ENCODE data around the gene C7orf33. TPM values are rescaled to one million over a fixed set of nuclear protein-coding genes. Genes with fewer than 3 reads are reported as not detected.
A peak's percentile ranks its signal among the peaks of the same experiment; 100 is the strongest.
"Not testable (repeated sequence)": the region's sequence is repeated elsewhere in the genome, so short reads cannot be mapped to it uniquely, and the experiment has no call there.

The C7orf33 gene
- total RNA-seq, 1 donor from 2014 or later: not detected

DNA sequence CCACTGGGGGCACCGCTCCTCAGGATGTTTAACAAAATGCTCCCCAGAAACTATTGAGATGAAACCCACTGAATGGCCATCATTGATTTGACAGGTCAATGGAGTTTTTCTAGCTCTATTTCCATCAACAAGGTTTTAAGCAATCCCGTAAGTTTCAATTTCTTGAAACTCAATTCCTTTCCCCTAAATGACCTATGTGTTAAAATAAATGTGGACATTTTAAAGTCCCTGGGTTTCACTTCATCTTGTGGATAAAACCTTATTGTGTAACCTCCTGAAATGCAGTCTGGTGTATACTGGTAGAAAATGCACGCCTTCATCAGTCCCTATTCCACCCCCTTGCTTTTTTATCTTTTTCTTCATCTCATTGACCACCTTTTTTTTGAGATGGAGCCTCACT is 8.9 kb upstream of the C7orf33 start:
- DNase-seq: no peak

DNA sequence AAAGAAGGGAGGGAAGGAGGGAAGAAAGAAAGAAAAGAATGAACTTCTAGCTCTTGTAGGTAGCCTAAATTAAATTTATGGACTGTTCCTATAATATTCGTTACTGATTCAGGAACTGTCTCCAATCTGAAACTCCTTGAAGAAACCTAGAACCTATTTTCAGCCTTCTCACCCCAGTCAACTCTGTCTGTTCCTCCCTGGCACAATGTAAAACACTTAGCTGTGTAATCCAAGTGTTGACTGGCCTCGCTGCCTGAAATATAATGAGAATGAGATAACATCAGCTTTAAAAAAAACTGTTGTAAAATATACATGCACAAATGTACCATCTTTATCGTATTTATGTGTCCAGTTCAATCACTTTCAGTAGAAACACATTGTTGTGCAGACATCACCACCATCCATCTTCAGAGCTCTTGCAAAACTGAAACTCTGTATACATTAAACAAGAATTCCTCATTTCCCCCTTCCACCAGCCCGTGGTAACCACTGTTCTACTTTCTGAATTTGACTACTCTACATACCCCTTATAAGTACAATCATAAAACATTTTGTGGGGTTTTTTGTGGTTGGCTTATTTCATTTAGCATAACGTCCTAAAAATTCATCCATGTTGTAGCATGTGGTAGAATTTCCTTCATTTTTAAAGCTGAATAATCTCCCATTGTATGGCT is 6.3 kb upstream of the C7orf33 start:
- DNase-seq: no peak

DNA sequence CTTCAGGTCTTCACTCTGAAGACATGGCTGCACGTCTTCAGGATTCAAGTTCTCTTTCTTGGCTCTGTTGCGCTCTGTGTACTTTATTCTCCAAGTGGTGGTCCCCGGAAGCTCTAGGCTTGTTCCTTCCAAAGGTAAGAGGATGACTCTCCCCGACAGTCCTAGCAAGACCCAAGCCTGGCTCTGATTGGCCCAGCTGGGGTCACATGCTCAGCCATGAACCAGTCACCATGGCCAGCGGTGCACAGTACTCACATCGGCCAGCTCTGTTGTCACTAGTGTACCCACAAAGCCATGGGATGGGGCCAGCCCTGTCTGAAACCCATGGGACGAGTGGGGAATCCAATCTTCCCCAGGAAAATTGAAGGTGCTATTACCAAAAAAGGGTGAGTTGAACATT is 5.2 kb upstream of the C7orf33 start:
- no peak for DNase-seq

DNA sequence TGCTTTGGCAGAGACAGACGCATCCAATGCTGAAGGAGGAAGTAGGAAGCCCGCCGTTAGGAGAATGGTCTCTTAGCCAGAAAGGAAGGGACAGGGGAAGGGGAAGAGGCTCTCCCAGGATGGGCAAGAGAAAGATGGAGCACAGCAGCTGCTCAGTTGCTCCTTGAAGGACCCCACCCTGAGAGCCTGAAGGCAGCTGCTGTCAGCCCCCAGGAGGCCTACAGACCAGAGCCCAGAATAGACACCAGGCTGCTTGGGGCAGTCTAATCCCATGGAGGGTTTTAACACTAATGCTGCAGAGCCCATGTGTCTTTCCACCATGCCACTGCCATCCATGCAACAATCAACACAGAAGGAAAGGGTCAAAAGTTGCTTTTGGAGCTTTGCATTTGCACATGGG is 3.5 kb upstream of the C7orf33 start:
- DNase-seq: peak; percentile 82

DNA sequence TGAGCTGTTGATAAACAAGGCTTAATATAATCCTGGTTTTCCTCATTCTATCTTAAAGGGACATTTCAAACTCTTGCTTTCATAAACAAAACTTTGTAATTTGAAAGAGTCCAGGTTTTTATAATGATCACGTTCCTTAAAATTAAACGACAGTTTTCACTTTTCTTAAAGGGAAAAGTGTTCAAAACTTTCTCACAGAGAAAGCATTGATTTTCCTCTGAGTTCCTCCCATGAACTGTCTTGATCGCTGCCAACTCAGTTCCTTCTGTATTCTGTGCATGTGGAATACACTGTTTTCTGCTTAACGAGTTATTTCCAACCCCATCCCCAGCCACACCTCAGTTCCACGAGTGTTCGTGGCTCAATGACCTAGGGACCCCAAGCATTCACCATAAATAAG is 2.4 kb upstream of the C7orf33 start:
- DNase-seq: no peak

DNA sequence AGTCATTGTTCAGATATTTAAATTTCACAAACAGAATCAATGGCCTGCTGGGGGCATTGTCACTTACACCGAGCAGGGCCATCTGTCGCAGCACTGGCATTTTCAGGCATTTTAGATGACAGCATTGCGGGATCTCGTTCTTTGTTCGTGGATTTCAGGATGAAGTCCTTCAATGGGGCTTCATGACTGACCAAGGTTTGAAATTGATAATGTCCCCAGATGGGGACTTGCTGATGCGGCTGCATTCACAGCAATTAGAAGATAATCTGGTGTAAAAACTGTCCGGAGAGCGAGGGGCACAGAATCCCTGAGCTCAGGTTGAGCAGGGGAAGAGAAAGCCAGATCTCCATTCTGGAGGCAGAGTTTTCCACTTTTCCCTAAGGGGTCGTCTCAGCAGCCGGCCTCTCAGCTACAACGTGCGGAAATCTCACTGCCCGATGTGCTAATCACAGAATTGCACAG is 1.9 kb upstream of the C7orf33 start:
- DNase-seq: no peak

DNA sequence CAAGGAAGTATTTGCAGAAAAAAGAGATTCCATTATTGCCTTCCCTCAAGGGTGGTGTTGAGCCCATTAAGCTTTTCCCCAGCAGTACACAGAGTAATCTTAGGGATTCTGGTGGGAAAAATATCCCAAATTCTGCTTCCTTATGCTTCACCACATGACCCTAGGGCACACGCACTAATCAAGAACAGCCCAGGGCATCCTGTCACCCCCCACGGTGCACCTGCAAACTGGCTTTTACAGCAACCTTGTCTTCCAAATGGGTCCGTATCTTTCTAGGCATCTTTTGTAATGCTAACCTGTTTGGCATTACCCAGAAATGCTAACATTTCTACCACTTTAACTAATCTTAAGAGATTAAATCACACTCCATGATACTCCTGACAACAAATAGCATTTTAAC is 926 bp upstream of the C7orf33 start:
- no peak for DNase-seq

DNA sequence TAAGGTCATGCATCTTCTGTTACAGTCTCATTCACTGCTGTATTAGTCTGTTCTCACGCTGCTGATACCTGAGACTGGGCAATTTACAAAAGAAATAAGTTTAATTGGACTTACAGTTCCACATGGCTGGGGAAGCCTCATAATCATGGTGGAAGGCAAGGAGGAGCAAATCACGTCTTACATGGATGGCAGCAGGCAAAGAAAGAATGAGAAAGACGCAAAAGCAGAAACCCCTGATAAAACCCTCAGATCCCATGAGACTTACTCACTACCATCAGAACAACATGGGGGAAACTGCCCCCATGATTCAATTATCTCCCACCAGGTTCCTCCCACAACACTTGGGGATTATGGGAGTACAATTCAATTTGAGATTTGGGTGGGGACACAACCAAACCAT is 5.8 kb downstream of the C7orf33 start:
- DNase-seq: not testable (repeated sequence)

DNA sequence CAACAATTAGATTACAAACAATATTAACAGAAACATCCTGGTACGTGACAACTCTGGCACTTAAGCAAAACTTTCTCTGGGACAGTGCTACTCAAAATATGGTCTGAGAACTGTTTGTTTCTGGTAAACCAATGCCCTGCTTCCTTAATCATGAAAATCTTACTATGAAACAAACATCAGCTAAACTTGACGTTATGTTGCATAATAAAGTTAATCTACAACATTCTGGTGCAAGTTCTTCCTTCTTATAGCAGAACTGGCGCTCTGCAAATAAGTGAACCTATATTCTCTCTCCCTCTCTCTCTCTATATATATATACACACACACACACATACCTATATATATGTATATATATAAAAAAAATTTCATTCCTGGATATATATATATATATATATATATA is 7.8 kb downstream of the C7orf33 start:
- DNase-seq: no peak

DNA sequence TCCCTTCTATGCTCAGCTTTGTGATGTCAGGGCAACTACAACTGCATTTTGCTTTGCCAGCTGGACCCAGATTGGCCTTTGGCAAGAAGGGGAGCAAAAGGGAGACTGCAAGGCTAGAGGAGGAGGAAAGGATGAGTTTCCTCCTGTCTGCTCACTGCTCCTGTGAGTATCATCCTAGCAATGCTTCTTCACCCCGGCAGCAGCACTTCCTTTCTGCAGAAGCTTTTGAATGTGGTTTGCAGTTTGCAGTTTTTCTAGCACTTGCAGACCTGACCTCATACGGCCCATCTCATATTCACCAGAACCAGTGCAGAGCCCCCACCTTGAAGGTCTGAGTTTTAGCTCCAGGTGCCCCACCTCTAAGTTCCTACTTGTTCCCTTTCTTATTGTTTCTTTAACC is 14.8 kb downstream of the C7orf33 start:
- no peak for DNase-seq

DNA sequence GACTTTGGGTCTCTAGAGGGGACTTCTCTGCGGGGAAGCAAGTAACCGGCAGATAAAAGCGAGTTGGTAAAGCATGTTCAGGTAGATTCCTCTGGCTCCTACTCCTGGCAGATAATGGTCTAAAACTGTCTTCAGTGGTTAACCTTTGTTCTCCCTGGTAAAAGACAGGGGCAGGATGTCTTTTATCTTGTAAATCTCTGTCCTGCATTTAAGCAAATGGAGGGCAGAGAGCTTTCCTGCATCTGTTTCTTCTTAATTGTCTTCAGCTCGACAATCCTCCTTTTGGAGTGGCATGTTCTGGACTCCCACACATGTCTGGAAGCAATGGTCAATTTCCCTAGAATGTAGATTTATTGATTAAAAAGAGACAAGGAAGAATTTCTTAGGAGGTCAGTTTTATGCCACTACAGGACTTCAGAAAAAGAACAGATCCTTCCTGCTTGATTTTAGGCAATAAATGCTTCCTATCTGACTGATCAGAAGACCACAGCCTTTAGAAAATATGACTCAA is 16.6 kb downstream of the C7orf33 start:
- DNase-seq: no peak

DNA sequence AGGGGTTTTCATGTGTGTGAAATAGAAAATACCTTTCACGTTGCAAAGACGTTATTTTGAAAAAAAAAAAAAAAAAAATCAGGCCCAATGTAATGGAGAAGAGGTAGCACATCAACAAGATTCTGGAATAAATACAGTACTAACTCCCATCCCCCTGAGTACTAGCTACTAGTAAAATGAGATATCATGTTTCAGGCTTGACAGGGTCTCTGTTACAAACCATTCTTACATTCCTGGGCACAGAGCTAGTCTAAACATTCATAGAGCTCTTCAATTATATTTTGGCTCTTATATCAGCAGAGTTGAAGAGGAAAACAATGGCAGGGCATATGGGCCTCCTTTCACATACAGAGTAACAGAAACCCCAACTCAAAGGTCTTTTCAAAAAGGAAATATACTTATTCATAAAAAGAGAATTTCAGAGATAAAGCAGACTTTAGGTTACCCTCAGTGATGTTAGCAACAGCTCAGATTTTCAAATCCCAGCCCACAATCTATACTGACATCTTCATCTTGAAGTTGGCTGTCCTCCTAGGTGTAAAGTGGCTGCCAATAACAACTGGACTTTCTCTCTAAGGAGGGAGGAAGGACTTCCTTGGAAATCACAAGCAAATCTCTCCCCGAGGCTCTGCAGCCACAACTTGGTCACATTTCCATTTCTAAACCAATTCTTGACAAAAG is 18.6 kb downstream of the C7orf33 start:
- DNase-seq: peak; percentile 59

DNA sequence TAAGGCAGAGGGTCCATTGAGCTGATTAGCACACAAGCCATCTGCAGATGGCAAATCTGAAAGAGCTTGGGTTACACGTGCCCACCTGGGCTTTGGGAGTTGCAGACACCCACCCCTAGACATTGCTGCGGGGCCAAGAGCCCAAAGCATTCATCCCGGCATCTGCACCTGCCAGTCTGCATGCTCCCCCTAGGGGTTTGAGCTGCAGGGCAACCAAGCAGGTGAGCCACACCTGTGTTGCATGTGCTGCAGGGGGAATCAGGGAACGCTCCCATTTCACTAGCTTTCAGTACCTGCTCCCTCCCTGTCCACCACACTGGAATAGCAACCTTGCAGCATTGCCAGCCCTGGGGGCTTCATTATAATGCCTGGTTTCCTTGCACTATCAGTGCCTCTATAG is 21.1 kb downstream of the C7orf33 start:
- no peak for DNase-seq

DNA sequence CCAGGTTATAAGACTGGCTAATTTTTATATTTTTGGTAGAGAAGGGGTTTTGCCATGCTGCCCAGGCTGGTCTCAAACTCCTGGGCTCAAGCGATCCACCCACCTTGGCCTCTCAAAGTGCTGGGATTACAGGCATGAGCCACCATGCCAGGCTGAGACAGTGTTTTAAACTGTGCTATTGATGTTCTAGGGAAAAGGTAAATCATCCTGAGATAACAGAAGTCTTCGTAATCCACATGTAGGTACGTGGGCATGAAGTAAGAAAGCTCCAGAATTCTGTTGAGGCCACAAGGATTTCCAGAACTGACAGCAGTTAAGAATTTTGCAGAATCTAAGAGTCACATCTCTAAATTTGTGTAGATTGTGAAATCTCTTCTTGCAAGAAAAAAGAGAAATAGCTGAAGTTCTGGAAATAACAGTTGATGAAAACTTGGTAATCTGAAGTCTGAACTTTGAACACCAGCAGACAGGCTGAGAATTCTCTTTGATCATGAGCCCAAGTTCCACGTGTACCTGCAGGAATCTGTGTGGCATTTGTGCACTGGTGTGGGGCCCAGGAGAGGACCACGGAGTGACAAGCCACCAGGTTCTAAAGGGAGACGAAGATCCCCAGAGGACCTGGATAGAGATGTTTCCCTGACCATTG is 24.6 kb downstream of the C7orf33 start:
- no peak for DNase-seq

DNA sequence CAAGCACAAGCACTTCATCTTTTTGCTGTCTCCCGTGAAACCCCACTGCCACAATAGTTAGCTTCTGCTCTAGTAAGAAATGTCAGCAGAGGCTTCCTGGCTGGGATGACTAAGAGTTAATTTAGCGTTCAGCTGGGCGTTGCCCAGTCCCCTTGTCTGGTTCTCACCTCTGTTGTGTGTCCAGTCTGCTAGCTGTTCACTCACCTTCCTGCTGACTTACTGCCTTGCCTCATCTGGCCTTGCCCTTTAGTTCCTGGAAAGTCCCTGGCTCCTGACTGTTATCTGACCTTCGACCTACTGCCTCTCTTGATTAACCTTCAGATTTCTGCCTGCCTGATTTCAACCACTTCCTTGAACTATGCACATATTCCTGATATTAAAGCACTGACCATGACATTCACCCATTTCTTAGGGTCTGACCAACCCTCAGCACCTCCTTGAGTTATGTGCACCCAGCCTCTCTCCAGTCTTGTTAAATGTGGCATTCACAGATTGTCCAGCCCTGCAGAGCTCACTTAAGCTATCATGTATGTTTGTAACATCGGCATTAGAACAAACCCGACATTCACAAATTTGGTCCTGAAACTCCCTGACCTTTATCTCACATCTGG is 30.3 kb downstream of the C7orf33 start:
- DNase-seq: no peak

DNA sequence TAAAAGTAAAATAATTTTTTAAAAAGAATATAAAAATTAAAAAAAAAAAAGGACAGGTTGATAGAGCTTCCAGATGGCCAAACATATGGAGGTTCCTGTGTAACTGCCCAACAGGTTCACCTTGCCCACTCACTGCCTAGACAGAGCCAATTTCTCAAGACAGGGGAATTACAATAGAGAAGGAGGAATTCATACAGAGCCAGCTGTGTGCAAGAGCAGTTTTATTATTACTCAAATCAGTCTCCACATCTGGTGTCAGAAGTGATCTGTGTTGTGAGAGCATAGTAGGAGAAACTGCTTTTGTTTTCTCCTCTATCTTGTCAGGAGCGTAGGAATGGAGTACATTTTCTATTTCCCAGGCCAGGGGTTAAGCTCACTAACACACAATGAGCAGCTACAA is 31.0 kb downstream of the C7orf33 start:
- no peak for DNase-seq

DNA sequence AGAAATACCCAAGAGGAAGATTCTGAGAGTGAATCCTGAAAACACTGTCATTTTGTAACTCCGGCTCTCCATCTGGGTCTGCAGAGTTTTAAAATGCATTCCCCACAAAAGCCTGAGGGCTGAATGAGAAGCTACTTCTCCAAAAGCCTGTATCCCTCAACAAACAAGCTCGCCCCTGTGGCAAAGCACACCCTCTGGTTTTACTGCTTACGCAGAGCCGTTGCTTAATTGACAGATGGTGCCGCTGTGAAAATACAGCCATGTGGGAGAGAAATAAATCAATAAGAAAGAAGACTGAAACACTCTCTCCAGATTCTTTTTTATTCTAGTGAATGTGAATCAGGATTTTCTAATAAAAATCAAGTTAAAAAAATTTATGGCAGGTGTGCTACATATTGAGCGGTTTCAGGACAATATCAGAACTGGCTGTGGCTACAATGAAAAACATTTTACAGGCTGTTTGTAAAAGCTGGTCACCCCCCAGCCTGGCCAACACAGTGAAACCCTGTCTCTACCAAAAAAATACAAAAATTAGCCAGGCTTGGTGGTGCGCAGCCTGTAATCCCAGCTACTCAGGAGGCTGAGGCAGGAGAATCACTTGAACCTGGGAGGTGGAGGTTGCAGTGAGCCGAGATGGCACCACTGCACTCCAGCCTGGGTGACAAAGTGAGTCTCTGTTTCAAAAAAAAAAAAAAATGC is 32.5 kb downstream of the C7orf33 start:
- peak; percentile 39 for DNase-seq

DNA sequence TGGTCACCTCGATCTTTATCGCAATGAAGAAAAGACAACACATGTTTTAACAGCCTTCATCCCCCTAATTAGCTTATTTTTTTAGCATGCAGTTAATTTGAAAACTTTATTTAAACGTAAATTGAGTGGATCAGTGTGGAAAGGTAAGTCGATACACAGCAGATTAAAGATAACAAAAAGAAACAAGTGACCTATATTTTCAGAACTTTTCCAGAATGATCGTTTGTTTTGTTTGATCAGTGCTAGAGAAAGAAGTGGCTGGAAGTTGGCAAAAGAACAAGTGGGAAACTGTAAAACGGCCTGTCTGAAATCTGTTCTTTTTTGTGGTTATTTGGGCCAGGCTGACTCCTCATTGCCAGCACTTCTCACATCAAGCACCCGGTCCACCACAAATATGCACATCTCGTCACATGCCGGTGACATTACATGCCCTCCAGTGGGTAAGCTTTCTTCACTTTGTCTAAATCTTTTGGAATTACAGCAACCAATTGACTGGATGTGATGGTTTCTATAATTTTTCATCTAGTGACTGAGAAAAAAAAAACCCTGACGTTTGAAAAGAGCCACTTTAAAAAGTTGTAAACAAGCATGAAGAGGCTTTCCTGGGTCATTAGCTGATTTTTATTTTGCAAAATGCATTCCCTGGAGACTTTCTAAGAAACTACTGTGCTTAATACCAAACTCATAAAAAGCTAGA is 33.2 kb downstream of the C7orf33 start:
- no peak for DNase-seq

DNA sequence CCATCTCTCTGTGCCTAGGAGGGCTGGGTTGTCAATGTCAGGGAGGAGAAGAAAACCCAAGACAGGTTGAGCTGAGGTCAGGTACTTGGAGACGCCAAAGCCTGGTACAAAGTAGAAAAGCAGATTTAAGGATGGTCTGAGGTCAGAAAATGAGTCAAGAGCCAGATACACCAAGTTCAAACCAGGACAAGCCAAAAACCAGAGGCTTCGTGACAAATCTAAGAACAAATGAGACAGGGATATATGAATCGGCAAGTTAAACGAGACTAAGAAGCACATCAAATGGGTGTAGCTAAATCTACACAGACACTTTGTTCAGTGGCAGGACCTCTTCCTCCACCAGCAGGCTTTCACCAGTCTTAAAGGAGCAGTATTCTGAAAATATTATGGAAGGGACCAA is 34.2 kb downstream of the C7orf33 start:
- DNase-seq: peak; percentile 26

DNA sequence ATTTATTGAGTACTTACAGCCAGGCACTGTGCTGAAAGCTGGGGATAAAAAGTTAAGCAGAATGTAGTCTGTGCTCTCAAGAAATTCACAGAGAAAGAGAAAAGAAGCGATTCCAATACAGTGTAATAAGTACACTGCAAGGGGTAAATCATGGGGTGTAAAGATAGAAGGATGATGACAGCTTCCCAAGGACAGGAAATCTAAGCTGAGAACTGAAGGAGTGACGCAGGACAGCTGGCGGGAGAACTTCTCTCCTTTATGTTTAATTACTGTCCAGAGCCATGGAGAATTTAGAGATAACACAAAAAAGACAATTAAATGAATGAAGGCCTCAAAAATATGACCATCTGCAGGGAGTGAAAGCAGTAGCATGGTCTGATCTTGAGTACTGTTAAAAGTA is 34.8 kb downstream of the C7orf33 start:
- DNase-seq: peak; percentile 51

DNA sequence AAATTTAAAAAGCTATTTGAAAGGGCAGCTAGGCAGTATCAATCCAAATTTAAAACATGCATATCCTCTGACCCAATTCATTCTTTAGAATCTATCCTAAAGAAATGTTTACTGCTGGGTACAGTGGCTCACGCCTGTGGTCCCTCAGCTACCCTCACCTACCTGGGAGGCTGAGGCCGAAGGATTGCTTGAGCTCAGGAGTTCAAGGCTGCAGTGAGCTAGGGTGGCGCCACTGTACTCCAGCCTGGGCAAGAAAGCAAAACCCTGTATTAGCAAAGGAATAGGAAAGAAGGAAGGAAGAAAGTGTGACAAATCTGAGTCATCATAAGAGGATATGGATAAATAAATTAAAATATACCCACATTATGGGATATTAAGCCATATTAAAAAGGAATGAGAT is 36.3 kb downstream of the C7orf33 start:
- no peak for DNase-seq

DNA sequence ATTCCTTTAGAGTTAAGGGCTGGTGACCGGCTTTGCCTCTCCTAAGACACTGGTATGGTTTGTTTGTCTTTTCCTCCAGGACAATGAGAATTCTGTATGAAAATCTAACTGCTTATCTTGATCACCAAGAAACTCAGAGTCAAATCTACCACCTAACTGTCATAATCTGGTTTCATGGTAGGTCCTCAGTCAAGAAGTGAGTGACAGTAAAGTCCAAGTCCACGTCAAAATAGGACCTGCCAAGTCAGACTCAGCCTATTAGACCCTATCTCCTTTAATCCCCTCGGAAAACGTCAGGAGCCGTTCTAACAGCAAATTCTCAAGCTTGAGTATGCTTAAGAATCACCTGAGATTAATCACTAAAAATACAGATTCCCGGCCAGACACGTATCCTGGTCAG is 37.4 kb downstream of the C7orf33 start:
- no peak for DNase-seq

Measured in tongue (tissue), 2 donors.